GM18870 (cell line): ENCODE data around the gene KRTDAP.

ENCODE experiments used
- ATAC-seq: cut with Tn5 transposase; IDR thresholded peaks from one replicate; pipeline ENCODE4 v1.9.1; 2021; ENCODE audit warnings: moderate library complexity; ENCODE audit not compliant: unreplicated experiment

Gene KRTDAP

GRCh38 chr19:35513628-35514281 lies 23.5 kb upstream of the KRTDAP start, which contains the start of gene DMKN:
Gene DMKN (minus strand): TSS chr19:35513649. CDS start chr19:35513475, 174 bp downstream.
- no peak for ATAC-seq

DNA sequence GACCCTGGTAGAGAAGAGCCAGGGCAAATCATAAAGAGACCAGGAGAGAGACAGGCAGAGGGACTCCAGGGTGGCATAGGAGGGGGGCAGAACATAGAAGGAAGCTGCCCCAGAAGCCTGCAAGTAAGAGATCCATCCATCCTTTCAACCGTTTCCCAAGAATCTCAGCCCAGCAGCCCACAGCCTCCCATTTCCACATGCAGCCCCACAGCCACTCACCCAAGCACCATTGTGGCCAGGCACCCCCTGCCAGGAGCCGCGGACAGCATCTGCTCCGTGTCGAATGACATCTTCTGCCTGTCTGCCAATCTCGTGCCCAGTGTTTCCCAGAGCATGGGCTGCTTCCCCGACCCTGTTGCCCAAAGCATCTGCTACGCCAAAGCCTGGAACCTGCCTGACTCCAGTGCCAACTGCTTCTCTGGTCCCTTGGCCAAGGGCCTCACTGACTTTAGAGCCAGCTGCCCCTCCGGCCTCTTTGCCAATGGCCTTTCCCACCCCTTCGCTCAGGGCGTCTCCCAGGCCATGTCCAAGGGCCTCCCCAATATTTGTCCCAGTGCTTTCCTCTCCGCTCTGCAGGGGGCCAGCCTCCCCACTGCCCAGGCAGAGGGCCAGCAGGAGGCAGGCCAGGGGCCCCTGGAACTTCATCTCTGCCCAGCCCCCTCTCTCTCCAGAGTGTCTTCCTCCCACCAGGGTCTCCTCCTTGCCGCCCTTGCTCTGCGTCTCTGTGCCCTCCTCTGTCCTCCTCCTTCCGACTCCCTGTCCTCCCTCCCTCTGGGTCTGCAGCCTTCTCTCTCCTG lies 22.8 kb upstream of the KRTDAP start:
- ATAC-seq = no peak

GRCh38 chr19:35511337-35511736 lies 21.1 kb upstream of the KRTDAP start:
- ATAC-seq = no peak

GRCh38 chr19:35510626-35510964 lies 20.3 kb upstream of the KRTDAP start:
- ATAC-seq = no peak

DNA sequence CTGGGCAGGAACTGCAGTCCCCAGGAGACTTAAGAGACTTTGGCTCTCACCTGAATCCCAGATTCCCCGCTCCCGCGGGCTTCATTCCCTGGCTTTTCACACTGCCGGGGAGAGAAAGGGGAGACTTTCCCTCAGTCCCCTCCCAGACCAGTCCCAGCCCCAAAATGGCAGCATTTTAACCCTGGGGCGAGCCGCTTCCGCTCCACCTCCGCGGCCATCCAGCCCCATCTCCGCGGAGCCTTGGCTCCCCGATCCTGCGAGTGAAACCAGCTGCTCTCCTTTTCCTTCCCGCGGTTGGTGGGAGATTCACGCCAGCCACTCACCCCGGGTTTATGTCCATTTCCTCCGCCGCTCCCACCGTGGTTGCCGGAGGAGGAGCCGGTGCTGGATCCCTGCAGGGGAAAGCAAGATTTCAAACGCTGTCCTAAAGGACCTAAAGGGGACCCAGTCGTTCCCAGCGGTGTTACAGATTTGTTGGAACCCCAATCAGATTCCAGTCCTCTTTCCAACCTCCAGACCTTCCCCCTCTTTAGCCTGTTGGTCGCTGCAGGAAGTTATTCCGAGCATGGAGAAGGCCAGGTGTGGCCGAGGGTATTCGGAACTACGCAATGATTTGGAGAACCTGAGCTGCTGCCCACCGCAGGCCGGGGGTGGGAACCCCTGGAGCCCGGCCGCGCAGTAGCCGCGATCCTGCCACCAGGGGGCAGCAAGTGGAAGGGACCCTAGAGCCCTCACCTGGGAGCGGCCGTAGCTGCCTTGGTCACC lies 19.8 kb upstream of the KRTDAP start:
- no peak for ATAC-seq

DNA sequence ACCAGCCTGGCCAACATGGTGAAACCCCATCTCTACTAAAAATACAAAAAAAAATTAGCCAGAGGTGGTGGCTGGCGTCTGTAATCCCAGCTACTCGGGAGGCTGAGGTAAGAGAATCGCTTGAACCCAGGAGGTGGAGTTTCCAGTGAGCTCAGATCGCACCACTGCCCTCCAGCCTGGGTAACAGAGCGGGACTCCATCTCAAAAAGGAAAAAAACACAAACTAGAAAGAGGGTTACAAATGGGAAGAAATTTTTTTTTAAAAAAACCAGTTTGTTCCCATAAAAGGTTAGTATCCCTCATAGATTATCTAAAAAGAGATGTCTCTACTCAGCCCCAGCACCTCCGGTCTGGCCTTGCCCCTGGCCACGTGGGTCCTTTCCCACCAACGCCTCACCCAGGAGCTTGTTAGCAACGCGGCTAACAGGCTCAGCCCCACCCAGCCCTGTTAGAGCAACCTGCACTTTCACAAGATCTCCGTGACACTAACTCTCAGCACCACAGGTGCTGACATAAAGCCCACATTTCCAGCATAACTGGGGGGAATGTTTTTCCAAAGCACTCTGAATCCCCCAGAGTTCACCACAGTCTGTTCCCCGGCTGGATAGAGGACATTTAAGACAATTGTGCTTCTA lies 18.9 kb upstream of the KRTDAP start:
- ATAC-seq = no peak

- ATAC-seq = no peak
Measured at GRCh38 chr19:35508129-35508528, 17.9 kb upstream of the KRTDAP start.

DNA sequence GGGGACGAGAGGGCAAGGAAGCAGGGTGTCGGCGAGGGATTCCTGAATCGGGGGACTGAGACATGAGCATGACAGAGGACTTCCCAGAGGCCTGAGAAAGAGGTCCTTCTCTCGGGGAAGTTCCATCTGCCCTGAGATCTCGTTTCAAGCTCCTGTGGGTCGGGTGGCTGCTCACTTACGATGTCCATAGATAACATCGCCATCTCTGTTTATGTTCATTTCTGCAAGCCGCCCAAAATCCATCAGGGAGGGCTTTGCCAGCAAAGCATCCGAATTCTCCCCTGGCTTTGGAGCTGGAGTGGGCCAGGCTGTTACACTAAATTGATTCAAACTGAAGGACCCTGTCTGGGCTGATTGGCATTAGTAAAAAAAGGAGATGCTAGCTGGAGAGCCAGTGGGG lies 17.3 kb upstream of the KRTDAP start:
- no peak for ATAC-seq

DNA sequence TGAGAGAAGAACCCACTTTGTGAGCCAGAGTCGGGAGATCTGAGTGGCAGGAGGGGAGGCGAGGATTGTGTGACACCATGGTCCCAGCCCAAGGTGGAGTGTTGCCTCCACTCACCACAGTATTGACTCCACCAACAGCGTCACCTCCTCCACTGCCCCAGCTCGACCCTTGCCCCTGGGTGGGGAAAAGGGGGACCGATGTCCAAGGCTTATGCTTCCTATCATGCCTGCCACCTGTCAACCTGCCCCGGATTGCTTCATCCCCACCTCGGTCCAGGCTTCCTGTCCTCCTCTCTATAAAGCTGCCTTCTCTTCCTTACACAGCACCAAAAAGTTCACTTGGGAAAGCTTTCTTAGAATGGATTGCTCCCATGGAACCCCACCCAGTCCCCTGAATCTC lies 15.7 kb upstream of the KRTDAP start:
- no peak for ATAC-seq

GRCh38 chr19:35502751-35503150 lies 12.5 kb upstream of the KRTDAP start:
- no peak for ATAC-seq

GRCh38 chr19:35501684-35502083 lies 11.4 kb upstream of the KRTDAP start:
- no peak for ATAC-seq

DNA sequence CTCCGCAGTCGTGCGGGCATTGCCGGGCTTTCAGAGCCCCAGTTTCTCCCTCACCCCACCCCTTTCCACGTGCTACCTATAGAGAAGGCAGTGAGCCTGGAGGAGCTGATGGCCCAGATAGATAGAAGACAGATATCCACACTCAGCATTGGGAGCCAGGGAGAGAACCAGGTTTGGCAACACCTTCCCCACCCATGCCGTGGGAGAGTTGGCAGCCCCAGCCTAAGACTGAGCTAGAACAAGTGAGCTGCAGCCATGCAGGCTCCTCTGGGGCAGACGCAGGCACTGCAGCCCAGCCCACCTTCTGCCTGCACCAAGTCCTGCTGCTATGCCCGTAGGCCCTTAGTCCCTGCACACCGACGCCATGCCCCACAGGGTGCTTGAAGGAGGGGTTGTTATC lies 10.3 kb upstream of the KRTDAP start:
- ATAC-seq = no peak

DNA sequence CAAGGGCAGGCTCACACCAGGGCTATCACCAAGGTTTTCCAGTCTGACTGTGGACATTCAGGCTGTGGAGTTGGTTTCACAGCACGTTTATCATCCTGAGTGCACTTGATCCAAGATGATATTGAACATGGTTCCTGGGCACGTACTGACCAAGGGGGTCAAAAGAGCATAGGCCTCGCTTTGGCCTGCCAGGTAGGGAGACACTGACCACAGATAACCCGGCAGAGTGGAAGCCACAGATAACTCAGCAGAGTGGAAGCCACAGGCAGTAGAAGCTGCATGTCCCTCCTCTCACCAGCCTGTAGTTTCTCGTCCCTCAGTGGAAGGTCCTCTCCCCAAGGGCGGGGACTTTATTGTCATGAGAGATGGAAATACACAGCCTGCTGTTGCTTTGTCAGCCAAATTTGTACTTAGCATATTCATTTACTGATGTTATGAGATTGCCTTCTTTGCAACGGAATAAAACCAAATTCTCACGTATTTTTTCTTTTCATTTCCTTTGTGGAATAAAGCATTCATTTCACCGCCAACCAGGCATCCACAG lies 8.8 kb upstream of the KRTDAP start:
- ATAC-seq = no peak

DNA sequence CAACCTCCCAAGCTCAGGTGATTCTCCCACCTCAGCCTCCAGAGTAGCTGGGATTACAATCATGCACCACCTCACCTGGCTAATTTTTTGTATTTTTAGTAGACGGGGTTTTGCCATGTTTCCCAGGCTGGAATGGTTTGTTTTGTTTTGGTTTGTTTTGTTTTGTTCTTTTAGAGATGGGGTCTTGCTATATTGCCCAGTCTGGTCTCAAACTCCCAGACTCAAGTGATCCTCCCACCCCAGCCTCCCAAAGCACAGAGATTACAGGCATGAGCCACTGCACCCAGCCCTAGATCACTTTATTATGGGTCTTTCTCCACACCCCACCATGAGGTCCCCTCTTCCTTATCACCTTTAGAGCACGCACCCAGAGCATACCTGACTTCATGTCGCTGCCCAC lies 8.0 kb upstream of the KRTDAP start:
- ATAC-seq = no peak

DNA sequence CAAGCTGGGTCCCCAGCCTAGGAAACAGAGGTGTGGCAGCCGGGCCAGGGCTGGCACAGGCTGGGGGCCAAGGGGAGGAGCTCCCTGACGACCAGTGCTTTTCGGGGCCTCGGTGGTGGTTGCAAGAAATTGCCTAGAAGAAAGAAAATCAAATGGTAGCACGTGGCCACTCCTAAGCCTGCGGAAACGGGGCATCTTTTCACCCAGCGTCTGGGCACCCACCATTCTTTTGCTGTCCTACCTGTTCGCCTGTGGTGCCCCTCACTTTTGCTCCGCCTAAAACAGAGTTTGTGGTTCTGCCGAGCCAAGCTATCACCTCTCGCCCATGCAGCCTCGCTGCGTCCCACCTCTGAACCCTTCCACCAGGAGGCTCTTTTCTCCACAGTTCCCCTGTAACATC lies 7.1 kb upstream of the KRTDAP start:
- no peak for ATAC-seq

- ATAC-seq = no peak
Measured at GRCh38 chr19:35495107-35496064, 5.1 kb upstream of the KRTDAP start.

DNA sequence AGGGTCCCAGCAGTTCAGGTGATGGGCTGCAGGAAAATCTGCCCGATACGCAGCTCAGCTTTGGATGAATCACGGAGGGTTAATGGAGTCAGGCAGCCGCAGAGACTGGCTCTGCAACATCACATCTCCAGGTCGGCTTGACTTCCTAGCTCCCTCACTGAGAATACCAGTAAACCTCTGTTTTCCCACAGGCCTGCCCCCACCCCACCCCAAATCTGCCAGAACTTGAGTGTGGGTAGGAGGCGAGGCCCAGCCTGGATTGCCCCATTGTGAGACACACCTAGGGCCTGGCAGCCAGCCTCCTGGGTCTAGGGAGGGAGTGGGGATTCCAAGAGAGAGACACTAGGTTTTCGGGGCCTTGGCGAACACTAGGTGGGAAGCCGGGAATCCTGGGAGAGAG lies 3.7 kb upstream of the KRTDAP start:
- no peak for ATAC-seq

GRCh38 chr19:35491836-35492360 lies 1.6 kb upstream of the KRTDAP start:
- ATAC-seq = no peak

DNA sequence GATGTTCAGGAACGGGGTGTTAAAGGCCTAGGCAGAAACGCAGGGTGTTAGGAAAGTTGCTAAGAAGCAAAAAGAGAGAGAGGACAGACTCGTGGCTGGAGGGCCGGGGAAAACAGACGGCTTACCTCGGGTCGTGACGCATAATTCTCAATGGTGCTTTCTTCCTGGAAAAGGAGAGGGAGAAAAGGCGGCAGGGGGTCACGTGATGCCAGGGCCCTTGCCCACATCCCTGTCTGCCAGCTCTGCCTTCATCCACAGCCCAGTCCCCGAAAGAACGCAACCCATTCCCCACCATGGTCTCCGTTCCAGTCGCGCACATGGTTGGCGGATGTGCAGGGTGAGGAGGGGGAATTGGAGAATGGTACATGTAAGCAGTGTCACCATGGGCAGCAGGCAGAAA lies 1.6 kb downstream of the KRTDAP start:
- ATAC-seq = no peak

DNA sequence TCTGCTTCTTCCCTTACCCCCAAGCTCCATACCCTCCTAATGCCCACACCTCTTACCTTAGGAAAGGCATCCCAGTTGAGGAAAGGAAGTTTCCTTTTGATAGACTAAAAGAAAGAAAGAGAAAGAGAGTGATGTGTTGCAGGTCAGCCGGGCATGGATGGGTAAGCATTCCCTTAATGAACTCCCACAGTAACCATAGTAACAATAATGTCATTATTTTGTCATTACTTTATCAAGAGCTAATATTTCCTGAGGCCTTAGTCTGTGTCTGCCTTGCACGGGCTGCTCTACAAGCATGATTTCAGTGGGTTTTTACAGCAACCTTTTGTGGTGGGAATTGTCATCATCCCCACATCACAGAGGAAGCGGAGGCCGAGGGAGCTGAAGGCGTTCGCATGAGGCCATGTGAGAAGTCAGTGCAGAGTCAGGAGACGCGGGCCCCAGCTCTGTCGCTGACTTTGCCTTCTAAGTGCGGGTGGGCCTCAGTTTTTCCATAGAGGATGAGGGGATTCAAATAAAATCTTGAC lies 2.5 kb downstream of the KRTDAP start:
- no peak for ATAC-seq
